ENCODE data around the gene OTOG. TPM values are rescaled to one million over a fixed set of nuclear protein-coding genes. Genes with fewer than 3 reads are reported as not detected.

OTOG gene
- polyA plus RNA-seq, 4 donors, result 0.22 to 0.75 (median 0.29) TPM

DNA sequence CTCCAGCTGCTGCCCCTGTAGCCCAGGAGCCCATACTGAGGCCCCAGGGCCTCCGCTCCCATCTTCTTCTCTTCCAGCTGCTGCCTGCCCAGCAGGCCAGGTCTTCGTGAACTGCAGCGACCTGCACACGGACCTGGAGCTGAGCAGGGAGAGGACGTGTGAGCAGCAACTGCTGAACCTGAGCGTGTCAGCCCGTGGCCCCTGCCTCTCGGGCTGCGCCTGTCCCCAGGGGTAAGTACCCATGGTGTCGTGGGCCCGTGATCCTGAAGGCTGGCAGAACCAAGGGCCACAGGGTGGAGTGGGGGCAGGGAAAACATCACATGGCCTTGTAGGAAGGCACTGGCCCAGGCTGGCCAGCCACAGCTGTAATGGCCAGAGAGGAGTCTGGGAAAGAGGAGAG, 31.2 kb downstream of the OTOG start:
- DNase-seq (ENCODE audit: low read depth in 4 of 4, low spot score in 3 of 4), result no peak

DNA sequence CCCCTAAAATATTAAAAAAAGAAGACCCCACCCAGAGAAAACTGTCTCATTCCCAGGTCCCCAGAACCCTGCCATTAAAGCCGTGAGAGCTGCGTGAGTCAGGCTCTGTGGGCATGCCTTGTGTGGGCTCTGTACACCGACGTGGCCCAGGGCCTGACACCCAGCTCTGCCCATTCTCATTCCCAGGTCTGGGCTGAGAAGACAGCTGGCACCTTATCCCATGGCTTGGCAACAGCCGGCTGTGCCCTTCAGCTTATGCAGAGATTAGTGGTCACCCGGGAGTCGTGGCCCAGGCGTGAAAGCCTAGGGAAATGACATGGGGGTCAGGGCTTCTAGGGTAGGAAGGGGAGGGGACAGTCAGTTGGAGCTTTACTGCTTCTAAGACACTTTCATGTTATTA, 31.9 kb downstream of the OTOG start:
- DNase-seq (ENCODE audit: low read depth in 4 of 4, low spot score in 3 of 4), result no peak

DNA sequence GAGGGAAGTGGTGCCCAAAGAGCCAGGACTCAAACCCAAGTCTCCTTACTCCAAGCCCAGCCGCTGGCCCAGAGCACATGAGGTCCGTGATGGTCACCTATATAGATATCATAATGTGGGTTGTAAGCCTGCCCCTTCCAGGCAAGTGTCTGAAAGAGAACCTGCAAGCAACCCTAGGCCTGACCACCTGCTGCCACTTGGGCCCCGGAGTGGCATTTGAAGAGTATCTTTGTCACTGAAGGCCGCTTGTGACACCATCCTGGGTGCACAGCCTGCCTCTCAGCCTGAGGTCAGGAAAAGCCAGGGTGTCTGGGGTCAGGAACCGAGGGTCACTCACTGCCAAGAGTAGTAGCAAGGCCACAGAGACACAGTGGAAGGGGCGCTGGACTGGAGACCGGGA, 32.4 kb downstream of the OTOG start:
- no peak for DNase-seq (ENCODE audit: low read depth in 4 of 4, low spot score in 3 of 4)

DNA sequence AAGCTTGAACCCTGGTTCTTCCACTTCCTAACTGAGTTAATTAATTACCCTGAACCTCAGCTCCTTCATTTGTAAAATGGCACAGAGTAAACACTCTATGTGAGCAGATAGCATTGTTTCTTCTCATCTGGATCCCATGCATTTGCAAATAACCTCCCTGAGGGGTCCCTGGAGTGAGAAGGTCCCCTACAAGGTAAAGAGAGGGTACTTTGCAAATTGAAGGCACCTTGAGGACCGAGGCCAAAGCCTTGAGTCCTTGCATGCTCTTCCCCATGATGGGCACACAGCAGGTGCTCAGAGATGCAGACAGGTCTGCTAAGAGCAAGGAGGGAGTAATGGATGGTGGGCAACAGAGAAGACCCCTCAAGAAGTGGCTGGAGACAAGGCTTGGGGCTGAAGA, 33.2 kb downstream of the OTOG start:
- no peak for DNase-seq (ENCODE audit: low read depth in 4 of 4, low spot score in 3 of 4)

DNA sequence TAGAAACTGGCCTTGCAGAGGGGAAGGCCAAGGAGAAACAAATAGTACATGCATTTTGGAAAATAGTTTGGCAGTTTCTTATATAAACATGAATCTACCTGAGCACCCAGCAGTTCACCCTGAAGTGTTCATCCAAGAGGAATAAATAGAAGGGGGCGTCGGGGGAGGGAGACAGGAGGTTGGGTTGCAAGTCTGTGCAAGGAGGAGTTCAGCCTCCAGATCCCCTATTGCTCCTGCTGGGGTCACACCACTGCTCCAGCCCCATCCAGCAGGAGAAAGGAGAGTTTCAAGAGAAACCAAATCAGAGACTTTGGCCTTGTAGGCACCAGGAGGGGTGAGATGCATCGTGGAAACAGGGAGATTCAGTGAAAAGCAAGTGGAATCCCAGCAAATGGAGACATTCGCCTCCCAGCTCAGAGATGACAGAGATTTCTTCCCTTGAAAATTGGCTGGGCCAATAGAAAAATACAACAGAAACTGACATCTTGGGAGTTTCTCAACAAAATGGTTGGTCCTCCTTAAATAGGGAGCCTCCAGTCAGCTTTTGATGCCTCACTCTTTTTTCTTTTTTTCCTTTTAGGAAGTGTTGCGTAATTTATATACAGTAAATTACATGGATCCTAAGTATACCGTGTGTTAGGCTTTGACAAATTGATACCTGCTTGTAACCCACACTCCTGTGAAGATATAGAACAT, 34.1 kb downstream of the OTOG start:
- no peak for DNase-seq (ENCODE audit: low read depth in 4 of 4, low spot score in 3 of 4)

DNA sequence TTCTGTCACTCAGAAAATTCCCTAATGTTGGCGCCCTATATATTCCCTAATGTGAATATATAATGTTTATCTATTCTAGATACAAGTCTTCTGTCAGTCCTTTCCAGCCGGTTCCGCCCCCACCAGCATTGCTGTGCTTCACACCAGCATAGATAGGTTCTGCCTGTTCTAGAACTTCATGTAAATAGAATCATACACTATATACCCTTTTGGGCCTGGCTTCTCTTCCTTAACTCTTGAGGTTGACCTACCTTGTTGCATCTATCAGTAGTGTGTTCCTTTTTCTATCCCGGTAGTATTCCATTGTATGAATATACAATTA, 34.6 kb downstream of the OTOG start:
- DNase-seq (ENCODE audit: low read depth in 4 of 4, low spot score in 3 of 4), result no peak

DNA sequence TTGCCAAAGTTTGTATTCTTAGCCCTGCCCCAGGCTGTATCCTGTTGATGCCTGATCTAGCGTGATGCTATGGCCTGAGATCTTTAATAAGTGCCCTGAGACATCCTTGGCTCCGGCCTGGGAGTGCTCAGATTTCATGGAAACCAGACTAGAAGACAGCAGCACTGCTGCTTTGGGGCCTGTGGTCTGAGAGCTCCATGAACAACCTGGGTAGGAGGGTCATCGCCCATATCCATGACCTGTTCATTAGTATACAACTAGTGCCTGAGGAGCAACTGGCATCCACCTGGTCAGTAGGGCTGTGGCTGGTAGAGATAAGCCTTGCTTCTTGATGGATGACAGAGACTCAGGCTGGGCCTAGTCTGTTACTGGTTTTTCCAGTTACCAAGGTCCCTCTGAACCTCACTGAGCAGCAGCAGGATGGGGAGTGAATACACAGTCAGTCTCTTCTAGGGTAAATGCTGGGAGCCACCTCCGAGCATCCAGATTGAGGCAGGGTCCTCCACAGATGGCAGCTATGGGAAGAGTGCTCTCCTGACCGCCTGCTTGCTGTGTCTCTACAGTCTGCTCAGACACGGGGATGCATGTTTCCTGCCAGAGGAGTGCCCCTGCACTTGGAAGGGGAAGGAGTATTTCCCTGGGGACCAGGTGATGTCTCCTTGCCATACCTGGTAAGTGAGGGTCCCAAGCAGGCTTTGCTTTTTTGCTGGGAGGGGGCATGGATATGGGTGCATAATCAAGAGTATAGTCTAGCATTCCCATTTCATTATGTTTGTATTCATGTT, 39.0 kb downstream of the OTOG start:
- no peak for DNase-seq (ENCODE audit: low read depth in 4 of 4, low spot score in 3 of 4)

DNA sequence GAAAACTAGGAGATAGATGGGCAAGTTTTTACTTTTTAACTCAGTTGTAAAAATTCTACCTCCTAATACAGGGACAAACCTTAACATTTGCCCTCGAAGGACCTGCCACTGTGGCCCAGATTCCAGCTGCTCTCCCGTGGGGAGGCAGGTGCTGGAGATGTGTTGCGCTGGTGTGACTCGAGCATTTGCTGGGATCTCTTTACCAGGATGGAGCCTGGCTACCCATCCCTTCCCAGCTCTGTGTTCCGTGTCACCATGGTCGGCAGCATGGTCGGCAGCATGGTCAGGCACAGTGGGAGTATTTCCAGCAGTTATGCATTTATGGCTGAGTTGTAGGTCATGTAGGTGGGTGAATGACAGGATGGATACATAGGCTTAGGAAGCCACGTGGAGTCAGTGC, 41.1 kb downstream of the OTOG start:
- DNase-seq (ENCODE audit: low read depth in 4 of 4, low spot score in 3 of 4), result no peak

DNA sequence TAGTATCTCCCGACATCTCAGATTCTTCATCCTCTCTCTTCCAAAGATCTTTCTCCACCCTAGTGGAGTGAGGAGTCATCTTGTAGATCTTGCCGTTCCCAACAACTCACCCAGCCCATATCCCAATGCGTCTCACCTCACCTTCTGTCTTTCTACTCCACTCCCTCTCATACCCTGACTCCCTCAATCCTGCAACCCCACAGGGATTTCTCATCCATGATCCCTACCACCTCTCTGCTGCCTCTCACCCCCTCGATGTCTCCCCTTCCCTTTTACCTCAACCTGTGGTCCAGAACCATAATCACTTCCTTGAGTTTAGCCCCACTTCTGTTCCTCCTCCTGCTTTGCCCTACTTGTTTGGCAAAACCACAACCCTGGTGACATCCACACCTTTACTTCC, 41.7 kb downstream of the OTOG start:
- no peak for DNase-seq (ENCODE audit: low read depth in 4 of 4, low spot score in 3 of 4)

DNA sequence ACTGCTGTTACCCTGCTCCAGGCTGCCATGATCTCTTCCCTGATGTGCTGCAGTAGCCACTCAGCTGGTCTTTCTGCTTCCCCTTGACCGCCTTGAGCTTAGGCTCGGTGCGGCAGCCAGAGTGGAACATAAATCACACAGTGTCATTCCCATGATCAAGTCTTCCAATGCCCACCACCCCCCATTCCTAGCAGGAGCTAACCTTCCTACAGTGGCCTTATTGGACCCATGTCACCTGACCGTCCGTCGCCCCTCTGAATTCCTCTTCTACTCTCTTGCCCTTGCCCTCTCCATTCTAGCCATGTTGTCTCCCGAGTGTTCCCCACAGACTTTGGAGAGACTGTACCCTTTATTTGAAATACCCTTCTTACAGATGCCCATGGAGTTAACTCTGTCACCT, 43.4 kb downstream of the OTOG start:
- no peak for DNase-seq (ENCODE audit: low read depth in 4 of 4, low spot score in 3 of 4)

DNA sequence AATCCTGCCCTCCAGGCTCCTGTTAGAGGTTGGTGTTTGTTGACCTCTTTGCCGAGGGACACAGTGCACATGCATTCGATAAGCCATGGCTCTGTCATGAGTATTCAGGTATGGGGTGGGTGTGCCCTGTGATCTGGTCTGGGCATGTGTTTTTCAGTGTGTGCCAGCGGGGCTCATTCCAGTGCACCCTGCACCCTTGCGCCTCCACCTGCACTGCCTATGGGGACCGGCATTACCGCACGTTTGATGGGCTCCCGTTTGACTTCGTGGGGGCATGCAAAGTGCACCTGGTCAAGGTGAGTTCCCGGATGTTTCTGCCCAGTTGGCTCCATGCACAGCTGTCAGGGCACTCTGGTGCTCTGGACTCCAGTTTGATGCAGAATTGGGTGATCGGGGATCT, 44.2 kb downstream of the OTOG start:
- DNase-seq (ENCODE audit: low read depth in 4 of 4, low spot score in 3 of 4), result no peak

DNA sequence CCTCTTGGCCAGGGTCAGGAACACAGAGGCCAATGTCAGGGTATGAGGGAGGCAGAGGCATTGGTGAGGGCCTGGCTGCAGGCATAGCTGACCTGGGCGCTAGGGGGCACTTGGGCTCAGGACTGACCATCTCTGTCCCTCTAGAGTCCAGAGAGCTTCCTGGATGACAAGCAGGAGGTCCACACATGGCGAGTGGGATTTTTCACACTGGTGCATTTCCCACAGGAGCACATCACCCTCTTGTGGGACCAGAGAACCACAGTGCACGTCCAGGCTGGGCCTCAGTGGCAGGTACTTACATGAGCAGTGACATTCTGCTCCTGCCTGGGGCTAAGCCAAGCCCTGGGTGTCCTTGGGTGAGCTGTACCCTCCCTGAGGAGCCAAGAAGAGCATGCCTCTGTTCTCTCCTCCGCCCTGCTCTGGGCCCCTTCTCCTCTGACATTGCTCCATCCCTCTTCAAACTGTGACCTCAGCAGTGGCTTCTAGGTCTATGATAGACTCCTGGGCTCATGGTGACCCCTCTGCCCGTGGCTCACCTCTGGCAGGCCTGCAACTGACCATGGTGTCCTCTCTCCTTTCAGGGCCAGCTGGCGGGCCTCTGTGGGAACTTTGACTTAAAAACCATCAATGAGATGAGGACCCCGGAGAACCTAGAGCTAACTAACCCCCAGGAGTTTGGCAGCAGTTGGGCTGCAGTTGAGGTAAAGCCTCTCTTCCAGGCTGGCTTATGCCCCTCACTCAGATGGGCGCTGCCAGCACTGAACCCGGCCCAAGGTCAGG, 46.6 kb downstream of the OTOG start:
- DNase-seq (ENCODE audit: low read depth in 4 of 4, low spot score in 3 of 4), result no peak

DNA sequence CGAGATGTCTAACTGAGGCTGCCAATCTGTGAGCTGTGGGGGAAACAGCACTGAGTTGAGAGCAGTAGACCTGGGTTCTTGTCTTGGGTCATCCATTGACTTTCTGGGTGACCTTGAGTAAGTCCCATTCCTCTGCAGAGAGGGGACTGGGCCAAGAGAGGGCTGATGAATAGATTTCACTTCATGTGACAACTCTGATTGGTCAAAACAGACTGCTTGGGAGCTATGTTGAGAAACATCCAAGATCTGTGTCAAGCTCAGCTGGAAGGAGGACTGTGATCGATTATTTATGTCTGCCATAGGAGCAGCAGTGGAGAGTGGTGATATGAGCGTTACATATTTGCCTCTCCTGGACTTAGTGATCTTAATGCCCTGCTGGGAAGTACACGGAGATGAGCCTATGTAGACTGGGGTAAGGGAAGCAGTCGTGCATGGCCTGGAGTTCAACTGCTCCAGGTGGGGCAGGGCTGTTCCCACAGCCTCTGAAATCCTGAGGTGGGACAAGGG, 47.7 kb downstream of the OTOG start:
- DNase-seq (ENCODE audit: low read depth in 4 of 4, low spot score in 3 of 4), result no peak

DNA sequence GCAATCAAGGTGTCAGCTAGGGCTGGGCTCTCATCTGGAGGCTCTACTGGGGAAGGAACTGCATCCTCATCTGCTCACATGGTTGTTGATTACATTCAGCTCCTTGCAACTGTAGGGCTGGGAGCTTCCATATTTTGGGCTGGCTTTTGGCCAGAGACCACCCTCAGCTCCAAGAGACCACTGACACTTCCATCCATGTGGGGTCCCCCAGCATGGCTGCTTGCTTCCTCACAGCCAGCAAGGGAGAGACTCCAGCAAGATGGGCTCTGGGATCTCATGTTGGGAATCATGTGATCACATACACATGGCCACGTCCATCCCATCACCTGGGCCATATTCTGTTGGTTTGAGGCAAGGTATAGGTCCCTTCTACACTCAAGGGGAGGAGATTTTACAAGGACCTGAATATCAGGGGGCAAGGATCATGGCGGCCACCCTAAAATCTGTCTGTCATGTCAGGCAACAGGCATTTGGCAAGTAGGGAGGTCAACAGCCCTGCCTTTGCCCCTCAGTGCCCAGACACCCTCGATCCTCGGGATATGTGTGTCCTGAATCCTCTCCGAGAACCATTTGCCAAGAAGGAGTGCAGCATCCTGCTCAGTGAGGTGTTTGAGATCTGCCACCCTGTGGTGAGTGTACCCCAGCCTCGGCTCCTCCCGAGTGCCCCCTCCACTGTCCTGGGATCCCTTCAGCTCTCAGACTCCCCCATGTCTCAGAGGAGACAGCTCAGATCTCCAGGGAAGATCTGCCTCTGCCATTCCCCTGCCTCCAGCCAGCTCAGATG, 48.7 kb downstream of the OTOG start:
- no peak for DNase-seq (ENCODE audit: low read depth in 4 of 4, low spot score in 3 of 4)

DNA sequence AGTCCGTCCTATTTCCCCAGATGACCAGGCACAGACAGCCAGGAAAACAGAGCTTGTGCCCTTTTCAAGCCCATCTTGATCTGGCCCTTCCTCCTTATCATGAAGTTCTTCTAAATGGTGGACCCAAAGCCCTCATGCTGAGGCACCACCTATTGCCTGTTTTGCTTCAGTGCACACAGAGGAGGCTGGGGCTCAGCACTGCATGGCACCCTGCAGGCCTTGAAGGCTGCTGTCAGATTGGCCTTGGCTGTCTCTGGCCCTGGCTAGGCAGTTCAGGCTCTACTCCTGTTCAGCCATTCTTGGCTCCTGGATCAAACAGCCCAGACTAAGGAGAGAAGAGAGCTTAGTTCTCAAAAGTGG, 49.2 kb downstream of the OTOG start:
- no peak for DNase-seq (ENCODE audit: low read depth in 4 of 4, low spot score in 3 of 4)

DNA sequence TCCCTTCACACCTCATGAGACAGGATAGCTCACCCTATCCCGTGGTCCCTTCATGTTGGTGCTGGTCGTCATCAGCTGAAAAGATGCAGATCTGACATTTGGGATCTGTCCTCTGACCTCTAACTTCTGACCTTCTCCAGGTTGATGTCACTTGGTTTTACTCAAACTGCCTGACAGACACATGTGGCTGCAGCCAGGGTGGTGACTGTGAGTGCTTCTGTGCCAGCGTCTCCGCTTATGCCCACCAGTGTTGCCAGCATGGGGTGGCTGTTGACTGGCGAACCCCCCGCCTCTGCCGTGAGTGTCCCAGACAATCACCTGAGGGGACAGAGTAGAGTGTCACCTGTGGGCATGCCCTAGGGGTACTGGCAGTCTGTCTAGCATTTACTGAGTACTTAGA, 49.7 kb downstream of the OTOG start:
- DNase-seq (ENCODE audit: low read depth in 4 of 4, low spot score in 3 of 4), result no peak

DNA sequence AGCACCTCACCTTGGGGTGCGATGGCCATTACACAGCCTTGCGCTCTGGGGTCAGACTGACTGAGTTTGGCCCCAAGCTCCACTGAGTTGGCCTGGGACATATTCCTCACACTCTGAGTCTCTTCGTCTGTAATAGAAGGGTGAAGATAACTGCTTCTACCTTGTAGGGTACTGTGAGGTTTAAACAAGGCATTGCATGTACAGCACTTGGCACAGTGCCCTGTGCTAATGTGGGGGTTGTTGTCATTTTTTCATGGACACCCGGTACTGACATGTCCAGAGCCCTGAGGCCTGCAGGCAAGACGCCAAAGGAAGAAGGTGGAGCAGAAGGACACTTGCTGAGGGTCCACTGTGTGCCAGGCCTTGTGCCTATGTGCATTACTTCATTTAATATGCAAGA, 50.7 kb downstream of the OTOG start:
- DNase-seq (ENCODE audit: low read depth in 4 of 4, low spot score in 3 of 4), result no peak

DNA sequence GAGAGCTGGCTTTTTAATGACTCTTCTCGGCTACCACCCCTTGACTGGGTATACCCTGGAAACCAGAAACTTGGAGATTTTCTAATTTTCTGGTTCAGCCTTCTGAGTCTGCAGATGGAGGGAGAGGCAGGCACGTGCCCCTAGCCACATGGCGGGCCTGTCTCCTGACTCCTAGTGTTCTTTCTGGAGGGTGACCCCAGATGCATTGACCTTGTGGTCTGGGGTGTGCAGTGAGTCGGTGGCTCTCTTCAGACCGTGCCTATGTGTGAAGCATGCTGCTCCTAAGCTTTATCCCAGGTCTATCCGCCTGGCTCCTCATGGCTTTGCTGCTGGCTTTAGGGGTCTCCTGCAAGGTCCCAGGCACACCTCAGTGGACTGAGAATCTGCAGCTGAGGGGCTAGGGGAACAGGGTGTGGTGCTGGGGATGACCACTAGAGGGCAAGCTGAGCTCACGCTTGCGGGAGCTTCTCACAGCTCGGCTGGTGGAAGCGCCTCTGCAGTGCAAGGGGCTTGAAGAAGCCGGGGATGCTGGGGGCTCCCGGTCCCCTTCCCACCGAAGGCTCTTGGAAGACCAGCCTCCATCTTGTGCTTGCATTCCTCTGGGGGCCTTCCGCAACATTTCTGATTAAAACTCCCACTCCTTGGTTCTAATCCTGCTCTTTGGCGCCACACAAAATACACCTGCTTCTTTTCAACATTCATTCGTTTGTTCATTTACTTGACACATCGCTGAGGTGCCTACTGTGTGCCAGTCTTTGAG, 51.8 kb downstream of the OTOG start:
- peak; percentile 33 to 48 (median 44) for DNase-seq (ENCODE audit: low read depth in 4 of 4, low spot score in 3 of 4)

DNA sequence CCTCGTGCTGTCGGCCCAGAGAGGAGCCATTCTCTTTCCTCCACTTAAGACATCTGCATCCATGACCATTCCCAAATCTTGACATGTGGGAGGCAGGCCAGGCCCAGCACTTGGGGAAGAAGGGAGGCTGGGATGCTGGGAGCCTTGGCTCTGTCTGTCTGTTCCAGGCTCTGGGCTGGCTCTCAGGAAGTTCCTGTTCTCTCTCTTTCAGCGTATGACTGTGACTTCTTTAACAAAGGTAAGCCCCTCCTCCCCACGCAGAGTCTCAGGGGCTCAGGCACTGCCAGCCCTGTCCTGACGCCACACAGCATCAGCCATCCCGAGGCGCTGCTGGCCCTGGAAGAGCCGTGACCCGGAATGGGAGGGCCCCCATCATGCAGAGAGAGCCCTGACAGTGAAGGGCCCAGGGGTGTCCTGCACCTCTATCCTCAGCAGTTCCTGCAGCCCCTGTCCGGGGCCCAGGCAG, 52.4 kb downstream of the OTOG start:
- DNase-seq (ENCODE audit: low read depth in 4 of 4, low spot score in 3 of 4), result no peak
